B cell (primary cell): ENCODE measurements around the gene WBP1. TPM values are rescaled to one million over a fixed set of nuclear protein-coding genes. Genes with fewer than 3 reads are reported as not detected.
A peak's percentile ranks its signal among the peaks of the same experiment; 100 is the strongest.

ENCODE experiments used
- ATAC-seq: fragments of 200-7000 bp; cut with Tn5 transposase; one replicate; pipeline ENCODE4 v1.10.0; 2021; ENCODE audit warnings: low read depth, mild to moderate bottlenecking, moderate number of reproducible peaks, moderate library complexity
- CTCF ChIA-PET: fragments of 350-600 bp; sonication (Branson Sonifier 250); formaldehyde crosslinking; loops from one replicate; lab custom pipeline; 2021; ENCODE audit warnings: antibody characterized with exemption, inconsistent platforms; lab: Charles Lee
- POLR2A ChIA-PET: fragments of 350-600 bp; sonication (Branson Sonifier 250); formaldehyde crosslinking; loops from one replicate; lab custom pipeline; 2021; ENCODE audit warnings: antibody characterized with exemption; lab: Charles Lee
- DNase-seq: peaks from one replicate; pipeline ENCODE4 v3.0.0; 2013
- H2AFZ ChIP-seq: 2 replicates; pipeline ENCODE4 v1.6.1; 2012; ENCODE audit warnings: mild to moderate bottlenecking, low read depth, low read length; ENCODE audit not compliant: insufficient read depth, poor library complexity, severe bottlenecking
- H3K27ac ChIP-seq, 2 donors: 1 replicate in 1 of 2; 2 replicates in 1 of 2; pipeline ENCODE4 v1.5.1; 2012 to 2013; ENCODE audit warnings: low read length in 2 of 2, mild to moderate bottlenecking in 2 of 2, moderate library complexity in 1 of 2
- H3K27me3 ChIP-seq, 4 experiments: fragments of 200-600 bp in 1 of 4; sonication (generic) in 1 of 4; replicated peaks in 1 of 4; 1 replicate in 2 of 4; 2 replicates in 2 of 4; pipeline versions ENCODE4 v1.6.1 to v1.7.0; 2013 to 2016; ENCODE audit warnings: low read length in 3 of 4, mild to moderate bottlenecking in 2 of 4, mixed read lengths in 1 of 4, moderate library complexity in 1 of 4; ENCODE audit not compliant: insufficient read depth in 4 of 4, control insufficient read depth in 3 of 4; ENCODE audit errors: control extremely low read depth in 1 of 4
- H3K36me3 ChIP-seq, 2 experiments: replicated peaks in 1 of 2; 1 replicate in 1 of 2; 2 replicates in 1 of 2; pipeline versions ENCODE4 v1.6.1 to v1.7.1; 2013; ENCODE audit warnings: low read length in 1 of 2; ENCODE audit not compliant: insufficient read depth in 2 of 2, control insufficient read depth in 1 of 2; ENCODE audit errors: control extremely low read depth in 1 of 2, extremely low read depth in 1 of 2
- H3K4me1 ChIP-seq, 2 donors: fragments of 200-600 bp in 1 of 2; sonication (generic) in 1 of 2; 1 replicate in 1 of 2; 2 replicates in 1 of 2; pipeline versions ENCODE4 v1.5.1 to v1.6.1; 2013 to 2017; ENCODE audit warnings: low read length in 2 of 2; ENCODE audit not compliant: control insufficient read depth in 2 of 2, insufficient read depth in 2 of 2
- H3K4me2 ChIP-seq: replicated peaks from 2 replicates; pipeline ENCODE3; 2012; ENCODE audit warnings: mild to moderate bottlenecking, low read depth, low read length; ENCODE audit not compliant: poor library complexity, severe bottlenecking
- H3K4me3 ChIP-seq, 5 experiments: fragments of 200-600 bp in 1 of 5; sonication (generic) in 1 of 5; 1 replicate in 3 of 5; 2 replicates in 2 of 5; pipeline versions ENCODE4 v1.5.1 to v1.7.0; 2011 to 2016; ENCODE audit warnings: low read length in 4 of 5, mild to moderate bottlenecking in 4 of 5, low read depth in 2 of 5, control low read depth in 1 of 5, moderate library complexity in 1 of 5; ENCODE audit not compliant: insufficient read depth in 1 of 5; ENCODE audit errors: control extremely low read depth in 1 of 5, extremely low read depth in 1 of 5
- H3K79me2 ChIP-seq: fragments of 200-600 bp; sonication (generic); one replicate; pipeline ENCODE4 v1.6.0; 2016; ENCODE audit warnings: low read length; ENCODE audit not compliant: control insufficient read depth, insufficient read depth
- H3K9ac ChIP-seq: fragments of 200-600 bp; sonication (generic); 2 replicates; pipeline ENCODE4 v1.6.1; 2017; ENCODE audit warnings: mild to moderate bottlenecking, low read length, moderate library complexity
- H3K9me3 ChIP-seq, 3 donors: one replicate each; pipeline versions ENCODE4 v1.6.1 to v1.7.1; 2013; ENCODE audit warnings: low read length in 2 of 3; ENCODE audit not compliant: control insufficient read depth in 2 of 3, insufficient read depth in 1 of 3; ENCODE audit errors: control extremely low read depth in 1 of 3
- H4K20me1 ChIP-seq: 2 replicates; pipeline ENCODE4 v1.6.0; 2012; ENCODE audit warnings: mild to moderate bottlenecking, low read length; ENCODE audit not compliant: insufficient read depth, control insufficient read depth, poor library complexity, severe bottlenecking
- H3K27ac Mint-ChIP-seq: one replicate; pipeline ENCODE4 v1.8.0; 2021; ENCODE audit warnings: mixed read lengths
- H3K27me3 Mint-ChIP-seq: one replicate; pipeline ENCODE4 v1.8.0; 2021; ENCODE audit warnings: mixed read lengths
- H3K4me1 Mint-ChIP-seq: one replicate; pipeline ENCODE4 v1.8.0; 2021; ENCODE audit warnings: mixed read lengths
- H3K4me3 Mint-ChIP-seq: one replicate; pipeline ENCODE4 v1.8.0; 2021; ENCODE audit warnings: mixed read lengths
- H3K9me3 Mint-ChIP-seq: one replicate; pipeline ENCODE4 v1.8.0; 2022; ENCODE audit warnings: mixed read lengths; ENCODE audit not compliant: insufficient read depth
- CTCF ChIP-seq: fragments of 200-600 bp; IDR thresholded peaks from one replicate; pipeline ENCODE4 v1.8.0; 2022; ENCODE audit warnings: antibody characterized with exemption, mild to moderate bottlenecking
- EZH2 ChIP-seq: IDR thresholded peaks from 2 replicates; pipeline ENCODE4 v1.6.1; 2012; ENCODE audit warnings: borderline replicate concordance, low read depth, mild to moderate bottlenecking, moderate library complexity, low read length; ENCODE audit not compliant: insufficient read depth, poor library complexity, severe bottlenecking
- WGBS: methylation state at CpG from one replicate; pipeline ENCODE4 v1.1.5; 2013; ENCODE audit warnings: missing lambda C conversion rate; ENCODE audit not compliant: insufficient coverage; 5-methylcytosine and 5-hydroxymethylcytosine counted together
- intact Hi-C: fragments of 100-400 bp; cut with micrococcal nuclease; formaldehyde crosslinking; loops from one replicate; pipeline ENCODE4 v1.10.0; 2022
- polyA plus RNA-seq: library from polyadenylated mRNA; depleted of rRNA; stranded (reverse); fragments of >200 nt; gene quantifications from 2 replicates; pipeline ENCODE4 v1.2.3, GENCODE V29; 2012
- total RNA-seq, 2 donors: library from RNA; stranded (reverse); fragments of 120-200 nt in 1 of 2; gene quantifications; 1 replicate in 1 of 2; 2 replicates in 1 of 2; pipeline versions ENCODE4 v1.2.3 to v1.2.4, GENCODE V29; 2013 to 2022

Gene WBP1
- total and polyA plus RNA-seq, 2 donors (not counting 1 experiment from before 2014, with no cell fraction given) = 98.4 to 207 TPM

- peak within 1 kb of the TSS; percentile 64 for H3K27ac Mint-ChIP-seq
- H3K9me3 Mint-ChIP-seq = no peaks in the 10 kb centered on the region
- peaks cover 52% of the 10 kb centered on the region for H3K4me1 Mint-ChIP-seq
- peak within 1 kb of the TSS; percentile 91 for H3K4me2 ChIP-seq
- TF ChIP-seq EZH2 (peak; percentile 81), CTCF (no peak)
- 5% methylated on average over 59 of the region's 65 CpGs for WGBS
- intact Hi-C loops = loop anchor here (5.0 kb wide), 1 partner anchor 33 kb away; no protein-coding TSS in a partner anchor
- peak within 1 kb of the TSS; percentile 70 for H3K9ac ChIP-seq
- peak within 1 kb of the TSS; percentile 92 for H3K4me3 Mint-ChIP-seq
- peak within 1 kb of the TSS; percentile 64 for H2AFZ ChIP-seq
- H3K9me3 ChIP-seq = peaks cover 0 to 31% (median 0%) of the 10 kb centered on the region in 3 donors
- peaks cover 0 to 74% (median 38%) of the 10 kb centered on the region in 4 experiments for H3K27me3 ChIP-seq
- no peak within 1 kb of the TSS for H3K27ac ChIP-seq
- peak; percentile 61 for DNase-seq
- ChIA-PET CTCF (interaction anchor here (1.7 to 3.0 kb wide), 2 partner anchors 14 to 87 kb away, joined by 4 to 11 read pairs; no protein-coding TSS in a partner anchor), POLR2A (interaction anchor here (0.6 to 1.9 kb wide), 4 partner anchors 8 to 124 kb away, joined by 3 to 7 read pairs (median 4); partner anchors contain the start of gene PCGF1)
- H3K4me1 ChIP-seq = peaks cover 49 to 54% of the 10 kb centered on the region in 2 donors
- no peaks in the 10 kb centered on the region for H4K20me1 ChIP-seq
- H3K4me3 ChIP-seq = peak within 1 kb of the TSS; percentile 26 to 69 (median 38)
- peaks cover 57% of the 10 kb centered on the region for H3K27me3 Mint-ChIP-seq
- H3K79me2 ChIP-seq = no peaks in the 10 kb centered on the region
- no peak for ATAC-seq
- peaks cover 0 to 2% of the 10 kb centered on the region in 2 experiments for H3K36me3 ChIP-seq
These were observed 41.2 kb downstream of the WBP1 start, which contains the start of gene LBX2 for GRCh38 chr2:74499267-74499939. LBX2 (minus strand) TSS chr2:74499603; CDS start chr2:74499537, 66 bp downstream.
